Mucosa of descending colon (tissue), 3 donors: ENCODE data around the gene DNAH2. TPM values are rescaled to one million over a fixed set of nuclear protein-coding genes. Genes with fewer than 3 reads are reported as not detected.
A peak's percentile ranks its signal among the peaks of the same experiment; 100 is the strongest.

Source experiments
- ATAC-seq: fragments of 200-7000 bp; cut with Tn5 transposase; one replicate; pipeline ENCODE4 v1.9.1; 2020; ENCODE audit warnings: mild to moderate bottlenecking, moderate library complexity
- DNase-seq, 3 donors: peaks; one replicate each; pipeline ENCODE4 v3.0.0-alpha.2; 2020
- H3K36me3 ChIP-seq: fragments of 200-600 bp; one replicate; pipeline ENCODE4 v1.8.0; 2021; ENCODE audit warnings: low read depth, mild to moderate bottlenecking
- H3K4me1 ChIP-seq: fragments of 200-600 bp; one replicate; pipeline ENCODE4 v1.8.0; 2021; ENCODE audit warnings: low read depth, mild to moderate bottlenecking
- H3K4me3 ChIP-seq: fragments of 200-600 bp; one replicate; pipeline ENCODE4 v1.8.0; 2021; ENCODE audit warnings: mild to moderate bottlenecking
- H3K9me3 ChIP-seq: fragments of 200-600 bp; one replicate; pipeline ENCODE4 v1.8.0; 2021; ENCODE audit warnings: mild to moderate bottlenecking
- CTCF ChIP-seq: fragments of 200-600 bp; IDR thresholded peaks from one replicate; pipeline ENCODE4 v1.8.0; 2022; ENCODE audit warnings: antibody characterized with exemption, mild to moderate bottlenecking
- intact Hi-C, 2 donors: fragments of 100-400 bp; cut with DNase I in 1 of 2; cut with micrococcal nuclease in 1 of 2; formaldehyde crosslinking; loops; one replicate each; pipeline versions ENCODE4 v1.11.0 to v1.11.1; 2022; cut with DNase I, micrococcal nuclease
- total RNA-seq, 3 donors: library from RNA; stranded (reverse); fragmentation: NEBNext Ultra II Directional in 2 of 3; extraction: Animal tissue kit (Norgen Biotek cat#: 25700) in 2 of 3; gene quantifications; one replicate each; pipeline versions ENCODE4 v1.2.1 to v1.2.4, GENCODE V29; 2021 to 2023
- donor health status: DM: no; HTN: no; CAD: no; lungs with moderate emphysema.
- donor health status: DM: no; HTN: no; CAD: no.
- donor health status: DM: no; HTN: yes; CAD: no.

Gene DNAH2
- total RNA-seq, 3 donors from 2014 or later, result 0.19 to 0.70 (median 0.29) TPM

- H3K4me3 ChIP-seq, result no peak overlapping the region
- no peak for DNase-seq
- no peak for ATAC-seq
- H3K9me3 ChIP-seq, result no peaks in the 10 kb centered on the region
- TF ChIP-seq CTCF, result no peak
- no peaks in the 10 kb centered on the region for H3K4me1 ChIP-seq
- H3K36me3 ChIP-seq, result no peaks in the 10 kb centered on the region
- intact Hi-C loops, result loop anchor here in 1 of 2 donors (10.0 kb wide), 1 partner anchor 245 kb away; no protein-coding TSS in a partner anchor
These were observed 22.2 kb downstream of the DNAH2 start for GRCh38 chr17:7739746-7740145.

GRCh38 chr17:7740481-7741001 lies 23.0 kb downstream of the DNAH2 start:
- ATAC-seq (no peak), DNase-seq (no peak)
- no peak for TF ChIP-seq CTCF
- H3K36me3 ChIP-seq, result no peaks in the 10 kb centered on the region
- no peak overlapping the region for H3K4me3 ChIP-seq
- H3K9me3 ChIP-seq, result no peaks in the 10 kb centered on the region
- intact Hi-C loops, result loop anchor here in 1 of 2 donors (10.0 kb wide), 1 partner anchor 244 kb away; no protein-coding TSS in a partner anchor
- no peaks in the 10 kb centered on the region for H3K4me1 ChIP-seq

GRCh38 chr17:7742729-7743128 lies 25.2 kb downstream of the DNAH2 start:
- intact Hi-C loops, result loop anchor here in 1 of 2 donors (10.0 kb wide), 1 partner anchor 242 kb away; no protein-coding TSS in a partner anchor
- DNase-seq, result no peak
- TF ChIP-seq CTCF, result no peak

GRCh38 chr17:7744416-7744815 lies 26.9 kb downstream of the DNAH2 start:
- peak in 1 of 3 donors; percentile 8 for DNase-seq
- ATAC-seq, result peak; percentile 47
- no peak for TF ChIP-seq CTCF
- intact Hi-C loops, result loop anchor here in 1 of 2 donors (10.0 kb wide), 1 partner anchor 240 kb away; no protein-coding TSS in a partner anchor
- Histone ChIP-seq H3K4me3 (no peak overlapping the region), H3K36me3 (no peaks in the 10 kb centered on the region), H3K9me3 (no peaks in the 10 kb centered on the region), H3K4me1 (no peaks in the 10 kb centered on the region)

More at GRCh38 chr17:7742729-7743128, 25.2 kb downstream of the DNAH2 start:
- Histone ChIP-seq H3K4me1 (no peaks in the 10 kb centered on the region), H3K9me3 (no peaks in the 10 kb centered on the region), H3K4me3 (no peak overlapping the region), H3K36me3 (no peaks in the 10 kb centered on the region)
- ATAC-seq, result no peak

- ATAC-seq, result no peak
- Histone ChIP-seq H3K4me3 (no peak overlapping the region), H3K36me3 (no peaks in the 10 kb centered on the region), H3K9me3 (no peaks in the 10 kb centered on the region), H3K4me1 (no peaks in the 10 kb centered on the region)
- intact Hi-C loops, result loop anchor here in 1 of 2 donors (10.0 kb wide), 1 partner anchor 239 kb away; no protein-coding TSS in a partner anchor
- no peak for TF ChIP-seq CTCF
- DNase-seq, result no peak
These were observed 28.4 kb downstream of the DNAH2 start for GRCh38 chr17:7745748-7746470.
